Fibroblast of lung (primary cell): Measurements from ENCODE around the gene SP4. TPM values are rescaled to one million over a fixed set of nuclear protein-coding genes. Genes with fewer than 3 reads are reported as not detected.

Experiments
- DNase-seq, 2 donors: peaks; one replicate each; pipeline versions ENCODE4 v3.0.0 to v3.0.0-alpha.2; 2010; ENCODE audit warnings: low read depth in 2 of 2
- H2AFZ ChIP-seq: 2 replicates; pipeline ENCODE4 v1.5.1; 2012; ENCODE audit warnings: low read length, control low read depth, inconsistent platforms
- H3K27ac ChIP-seq: 2 replicates; pipeline ENCODE4 v1.5.1; 2011; ENCODE audit warnings: low read length, control low read depth; ENCODE audit not compliant: insufficient read depth
- H3K27me3 ChIP-seq: 2 replicates; pipeline ENCODE4 v1.5.1; 2011; ENCODE audit warnings: mild to moderate bottlenecking, low read length; ENCODE audit not compliant: control insufficient read depth, insufficient read depth
- H3K36me3 ChIP-seq: 2 replicates; pipeline ENCODE4 v1.5.1; 2011; ENCODE audit warnings: low read length; ENCODE audit not compliant: control insufficient read depth, insufficient read depth
- H3K4me1 ChIP-seq: 2 replicates; pipeline ENCODE4 v1.5.1; 2011; ENCODE audit warnings: low read length; ENCODE audit not compliant: control insufficient read depth, insufficient read depth; ENCODE audit errors: extremely low read depth
- H3K4me2 ChIP-seq: 2 replicates; pipeline ENCODE4 v1.5.1; 2011; ENCODE audit warnings: low read length, control low read depth; ENCODE audit not compliant: insufficient read depth; ENCODE audit errors: extremely low read depth
- H3K4me3 ChIP-seq, 4 experiments: fragments of 200-600 bp in 1 of 4; sonication (generic) in 1 of 4; replicated peaks in 1 of 4; 2 replicates each; pipeline ENCODE4 v1.5.1; 2011 to 2016; ENCODE audit warnings: low read length in 4 of 4, low read depth in 3 of 4, mild to moderate bottlenecking in 3 of 4, control low read depth in 2 of 4, inconsistent platforms in 1 of 4, mixed read lengths in 1 of 4; ENCODE audit not compliant: insufficient read depth in 1 of 4; ENCODE audit errors: control extremely low read depth in 1 of 4
- H3K79me2 ChIP-seq: 2 replicates; pipeline ENCODE4 v1.5.1; 2012; ENCODE audit warnings: mild to moderate bottlenecking, low read length, inconsistent platforms; ENCODE audit not compliant: control insufficient read depth, insufficient read depth
- H3K9ac ChIP-seq: 2 replicates; pipeline ENCODE4 v1.5.1; 2011; ENCODE audit warnings: mild to moderate bottlenecking, low read length, control low read depth; ENCODE audit not compliant: insufficient read depth
- H3K9me3 ChIP-seq: 2 replicates; pipeline ENCODE4 v1.5.1; 2012; ENCODE audit warnings: low read depth, low read length; ENCODE audit not compliant: control insufficient read depth, insufficient read depth
- H4K20me1 ChIP-seq: 2 replicates; pipeline ENCODE4 v1.5.1; 2011; ENCODE audit warnings: low read length; ENCODE audit not compliant: control insufficient read depth, insufficient read depth; ENCODE audit errors: extremely low read depth
- CTCF ChIP-seq, 2 donors: IDR thresholded peaks in 1 of 2; conservative IDR thresholded peaks in 1 of 2; 1 replicate in 1 of 2; 2 replicates in 1 of 2; pipeline ENCODE4 v1.5.1; 2011 to 2012; ENCODE audit warnings: low read length in 2 of 2, control low read depth in 1 of 2, inconsistent platforms in 1 of 2, low read depth in 1 of 2, mild to moderate bottlenecking in 1 of 2
- EZH2 ChIP-seq: IDR thresholded peaks from 2 replicates; pipeline ENCODE4 v1.5.1; 2012; ENCODE audit warnings: low read length, control low read depth, mild to moderate bottlenecking; ENCODE audit errors: missing control alignments
- polyA plus RNA-seq, 2 donors: library from polyadenylated mRNA; depleted of rRNA in 1 of 2; stranded (reverse) in 1 of 2; unstranded in 1 of 2; fragments of >200 nt; gene quantifications; 2 replicates each; pipeline ENCODE4 v1.2.1, GENCODE V29; 2011 to 2012; ENCODE audit warnings: missing spikeins in 1 of 2
- total RNA-seq: library from RNA; depleted of rRNA; stranded (reverse); fragments of >200 nt; gene quantifications from 2 replicates; pipeline ENCODE4 v1.2.1, GENCODE V29; 2014

SP4 gene
- total and polyA plus RNA-seq, 2 donors (not counting 1 experiment from before 2014, with no cell fraction given): 2.9 to 8.8 TPM

DNA sequence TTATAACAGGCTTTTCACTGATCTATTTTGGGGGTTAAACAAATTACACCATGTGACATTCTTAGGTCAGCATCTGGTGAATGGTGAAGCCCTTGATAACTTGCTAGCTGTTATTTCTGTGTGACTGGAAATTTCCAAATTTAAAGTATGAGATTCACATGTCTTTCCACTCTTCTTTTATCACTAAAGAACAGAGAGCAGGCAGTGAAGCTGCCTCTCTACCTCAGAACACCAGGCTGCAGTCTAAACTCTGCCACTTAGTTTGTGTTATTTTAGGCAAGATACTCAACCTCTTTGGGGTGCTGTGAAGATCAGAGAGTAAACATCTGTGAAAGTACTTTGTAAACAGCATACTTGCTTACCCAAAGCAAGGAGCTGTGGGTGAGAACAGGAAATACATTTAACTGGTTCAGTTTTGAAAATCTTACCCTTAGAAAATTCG, 15.5 kb upstream of the SP4 start:
- H3K4me3 ChIP-seq: no peak overlapping the region
- TF ChIP-seq CTCF (conservative IDR thresholded peaks at IDR 0.05 in 1 of 2, IDR thresholded peaks at IDR 0.05 in 1 of 2; ENCODE audit: low read depth in 1 of 2, low read length in 2 of 2) (no peak), EZH2 (no peak)
- no peaks in the 10 kb centered on the region for H3K36me3 ChIP-seq
- H3K9me3 ChIP-seq: no peaks in the 10 kb centered on the region
- H2AFZ ChIP-seq: no peak overlapping the region
- no peak for DNase-seq
- H3K9ac ChIP-seq: no peak overlapping the region
- H3K27ac ChIP-seq: no peak overlapping the region
- no peaks in the 10 kb centered on the region for H4K20me1 ChIP-seq
- H3K79me2 ChIP-seq: no peaks in the 10 kb centered on the region
- no peak overlapping the region for H3K4me2 ChIP-seq
- H3K27me3 ChIP-seq: no peaks in the 10 kb centered on the region
- no peaks in the 10 kb centered on the region for H3K4me1 ChIP-seq

DNA sequence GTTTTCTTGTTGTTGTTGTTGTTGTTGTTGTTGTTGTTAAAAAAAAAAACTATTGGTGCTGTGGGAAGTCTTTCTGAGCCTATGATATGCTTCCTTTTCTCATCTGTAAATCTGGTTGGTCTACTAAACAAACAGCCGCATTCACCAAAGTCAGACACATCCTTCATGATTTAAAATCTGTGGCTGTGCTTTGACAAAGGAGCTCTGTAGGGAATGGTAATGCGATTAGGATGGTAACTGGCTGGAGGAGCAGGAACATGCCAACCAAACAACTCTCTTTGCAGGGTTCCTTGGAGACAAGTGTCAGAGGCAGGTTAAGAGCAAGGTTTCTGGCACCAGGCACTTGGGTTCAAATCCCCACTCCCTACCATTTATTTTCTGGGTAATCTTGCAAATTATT, 14.9 kb upstream of the SP4 start:
- no peak for TF ChIP-seq CTCF (conservative IDR thresholded peaks at IDR 0.05 in 1 of 2, IDR thresholded peaks at IDR 0.05 in 1 of 2; ENCODE audit: low read depth in 1 of 2, low read length in 2 of 2)
- no peak for TF ChIP-seq EZH2
- H3K36me3 ChIP-seq: no peaks in the 10 kb centered on the region
- H2AFZ ChIP-seq: no peak overlapping the region
- H4K20me1 ChIP-seq: no peaks in the 10 kb centered on the region
- H3K4me3 ChIP-seq: no peak overlapping the region
- no peaks in the 10 kb centered on the region for H3K27me3 ChIP-seq
- DNase-seq: no peak
- no peak overlapping the region for H3K4me2 ChIP-seq
- H3K9ac ChIP-seq: no peak overlapping the region
- H3K9me3 ChIP-seq: no peaks in the 10 kb centered on the region
- H3K4me1 ChIP-seq: no peaks in the 10 kb centered on the region
- H3K27ac ChIP-seq: no peak overlapping the region
- no peaks in the 10 kb centered on the region for H3K79me2 ChIP-seq

DNA sequence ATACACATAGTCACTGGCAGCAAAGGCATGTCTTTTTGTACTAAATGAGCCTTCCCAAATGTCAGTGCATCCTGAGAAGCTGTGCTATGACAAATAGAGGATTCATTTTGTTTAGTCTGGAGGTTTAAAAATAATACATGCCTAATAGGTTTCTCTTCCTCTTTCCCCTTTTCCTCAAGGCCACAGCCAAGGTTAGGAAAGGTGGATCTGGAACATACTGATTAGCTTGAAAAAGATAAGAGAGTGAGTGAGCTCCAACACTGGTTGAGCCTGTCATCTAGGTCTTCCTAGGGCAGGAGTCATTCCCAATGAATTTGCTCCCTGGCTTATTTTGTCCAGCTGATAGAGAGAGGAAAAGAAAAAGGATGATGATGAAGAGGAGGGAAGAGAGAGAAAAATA, 14.4 kb upstream of the SP4 start:
- Histone ChIP-seq H4K20me1 (no peaks in the 10 kb centered on the region), H3K79me2 (no peaks in the 10 kb centered on the region), H3K27me3 (no peaks in the 10 kb centered on the region), H2AFZ (no peak overlapping the region), H3K4me1 (no peaks in the 10 kb centered on the region), H3K4me2 (no peak overlapping the region), H3K36me3 (no peaks in the 10 kb centered on the region), H3K27ac (no peak overlapping the region), H3K9me3 (no peaks in the 10 kb centered on the region), H3K9ac (no peak overlapping the region), H3K4me3 (no peak overlapping the region)
- TF ChIP-seq EZH2 (no peak), CTCF (conservative IDR thresholded peaks at IDR 0.05 in 1 of 2, IDR thresholded peaks at IDR 0.05 in 1 of 2; ENCODE audit: low read depth in 1 of 2, low read length in 2 of 2) (no peak)
- no peak for DNase-seq
